Stimulated activated naive CD8-positive, alpha-beta T cell treated with anti-CD3 and anti-CD28 coated beads, Interleukin-15, Interleukin-2, amounts not matched to agents 100 ng/mL and 50 ng/mL, for 24 hours (primary cell): ENCODE results near the gene BRMS1.
A peak's percentile ranks its signal among the peaks of the same experiment; 100 is the strongest.
"Not testable (repeated sequence)": the region's sequence is repeated elsewhere in the genome, so short reads cannot be mapped to it uniquely, and the experiment has no call there.

Experiments used
- H3K27ac Mint-ChIP-seq: one replicate; pipeline ENCODE4 v1.8.0; 2021; ENCODE audit warnings: mild to moderate bottlenecking, mixed read lengths
- H3K27me3 Mint-ChIP-seq: one replicate; pipeline ENCODE4 v1.8.0; 2021; ENCODE audit warnings: mixed read lengths
- H3K36me3 Mint-ChIP-seq: one replicate; pipeline ENCODE4 v1.8.0; 2021; ENCODE audit warnings: low read depth, mixed read lengths
- H3K4me1 Mint-ChIP-seq: one replicate; pipeline ENCODE4 v1.8.0; 2021; ENCODE audit warnings: low read depth, mixed read lengths
- H3K4me3 Mint-ChIP-seq: one replicate; pipeline ENCODE4 v1.8.0; 2021; ENCODE audit warnings: mild to moderate bottlenecking, mixed read lengths
- H3K9me3 Mint-ChIP-seq: one replicate; pipeline ENCODE4 v1.8.0; 2021; ENCODE audit warnings: mixed read lengths

Gene BRMS1

DNA sequence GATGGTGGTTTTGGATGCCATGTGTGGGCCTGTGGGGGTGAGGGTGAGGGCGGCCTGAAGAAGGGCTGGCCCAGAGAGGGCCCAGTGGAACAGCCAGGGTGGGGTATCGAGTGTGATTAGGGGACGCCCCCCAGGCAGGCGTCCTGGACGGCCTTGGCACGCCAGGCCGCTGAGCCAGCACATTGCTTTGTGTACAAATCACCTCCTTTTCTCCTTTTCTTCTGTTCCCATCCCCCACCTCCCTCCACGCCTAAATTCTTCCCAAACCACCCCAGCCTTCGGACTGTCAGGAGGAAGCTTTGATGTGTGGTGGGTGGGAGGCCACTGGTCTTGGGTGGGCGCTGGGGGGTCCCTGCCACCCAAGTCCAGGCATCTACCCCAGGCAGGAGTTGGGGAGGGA is 20.2 kb downstream of the BRMS1 start:
- H3K4me3 Mint-ChIP-seq, result no peak overlapping the region
- H3K9me3 Mint-ChIP-seq, result no peaks in the 10 kb centered on the region
- H3K27ac Mint-ChIP-seq, result no peak overlapping the region
- H3K36me3 Mint-ChIP-seq, result no peaks in the 10 kb centered on the region
- peaks cover 50% of the 10 kb centered on the region for H3K4me1 Mint-ChIP-seq
- H3K27me3 Mint-ChIP-seq, result no peaks in the 10 kb centered on the region

DNA sequence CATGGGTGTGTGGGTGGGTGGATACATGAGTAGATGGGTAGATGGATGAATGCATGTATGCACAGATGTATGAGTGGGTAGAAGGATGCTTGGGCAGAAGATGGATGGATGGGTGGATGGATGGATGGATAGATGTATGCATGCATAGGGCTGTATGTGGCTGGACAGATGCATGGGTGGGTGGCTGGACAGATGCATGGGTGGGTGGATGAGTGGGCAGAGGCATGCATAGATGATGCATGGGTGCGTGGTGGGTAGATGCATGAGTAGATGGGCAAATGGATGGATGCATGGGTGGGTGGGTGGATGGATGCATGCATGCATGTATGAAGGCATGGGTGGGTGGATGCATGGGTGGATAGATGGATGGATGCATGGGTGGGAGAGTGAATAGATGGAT is 21.2 kb downstream of the BRMS1 start:
- Mint-ChIP-seq H3K9me3 (no peaks in the 10 kb centered on the region), H3K4me1 (peaks cover 50% of the 10 kb centered on the region), H3K4me3 (no peak overlapping the region), H3K27ac (no peak overlapping the region), H3K27me3 (no peaks in the 10 kb centered on the region), H3K36me3 (no peaks in the 10 kb centered on the region)

DNA sequence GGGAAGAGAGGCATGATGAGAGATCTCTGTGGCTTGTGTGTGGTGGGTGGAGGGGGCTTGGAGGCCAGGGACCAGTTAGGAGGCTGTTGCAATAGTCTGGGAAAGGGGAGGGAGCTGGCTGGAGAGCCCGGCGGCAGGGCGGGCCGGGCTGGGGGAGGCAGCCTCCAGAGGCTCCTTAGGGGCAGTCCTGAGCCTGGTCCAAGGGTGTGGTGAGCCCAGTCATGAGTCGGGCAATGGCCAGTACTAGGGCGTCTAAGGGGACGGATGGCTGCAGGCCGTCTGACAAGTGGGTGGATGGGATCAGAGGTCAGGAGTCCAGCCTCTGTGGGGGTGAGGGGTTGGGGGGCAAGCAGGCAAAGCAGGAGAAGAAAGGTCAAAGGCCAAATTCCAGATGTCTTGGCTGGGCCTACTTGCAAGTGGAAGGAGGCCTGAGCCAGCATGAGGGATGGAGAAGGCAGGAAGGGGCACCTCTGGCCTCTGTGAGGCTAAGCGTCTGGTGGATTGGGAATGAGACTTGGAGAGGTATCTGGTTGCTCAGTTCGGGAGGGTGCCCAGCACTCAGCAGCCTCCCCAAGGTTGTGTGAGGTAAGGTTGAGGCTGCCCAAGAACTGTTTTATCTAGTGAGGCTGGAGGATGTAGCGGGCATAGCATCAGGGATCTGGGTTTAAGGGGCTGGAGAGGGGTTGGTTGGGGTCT is 22.0 kb downstream of the BRMS1 start:
- Mint-ChIP-seq H3K36me3 (no peaks in the 10 kb centered on the region), H3K27me3 (no peaks in the 10 kb centered on the region), H3K27ac (no peak overlapping the region), H3K4me3 (no peak overlapping the region), H3K9me3 (no peaks in the 10 kb centered on the region), H3K4me1 (peaks cover 50% of the 10 kb centered on the region)

DNA sequence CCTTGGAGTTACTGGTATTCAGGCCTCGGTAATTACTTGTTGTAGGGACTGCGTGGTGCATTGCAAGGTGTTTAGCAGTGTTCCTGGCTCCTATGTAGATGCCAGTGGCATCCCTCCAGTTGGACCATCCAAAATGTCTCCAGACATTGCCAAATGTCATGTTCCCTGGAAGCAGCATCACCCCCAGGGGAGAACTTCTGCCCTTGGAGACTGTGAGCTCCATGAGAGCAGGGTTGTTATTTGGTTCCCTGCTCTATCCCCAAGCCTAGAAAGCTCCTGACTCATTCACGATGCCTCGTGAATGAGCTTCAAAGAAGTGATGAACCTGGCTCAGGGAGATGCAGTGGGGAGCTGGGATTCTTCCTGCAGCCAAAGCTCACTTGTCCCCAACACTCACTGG is 23.3 kb downstream of the BRMS1 start:
- no peak overlapping the region for H3K27ac Mint-ChIP-seq
- no peaks in the 10 kb centered on the region for H3K27me3 Mint-ChIP-seq
- H3K4me3 Mint-ChIP-seq, result no peak overlapping the region
- H3K4me1 Mint-ChIP-seq, result peaks cover 48% of the 10 kb centered on the region
- H3K36me3 Mint-ChIP-seq, result no peaks in the 10 kb centered on the region
- no peaks in the 10 kb centered on the region for H3K9me3 Mint-ChIP-seq

DNA sequence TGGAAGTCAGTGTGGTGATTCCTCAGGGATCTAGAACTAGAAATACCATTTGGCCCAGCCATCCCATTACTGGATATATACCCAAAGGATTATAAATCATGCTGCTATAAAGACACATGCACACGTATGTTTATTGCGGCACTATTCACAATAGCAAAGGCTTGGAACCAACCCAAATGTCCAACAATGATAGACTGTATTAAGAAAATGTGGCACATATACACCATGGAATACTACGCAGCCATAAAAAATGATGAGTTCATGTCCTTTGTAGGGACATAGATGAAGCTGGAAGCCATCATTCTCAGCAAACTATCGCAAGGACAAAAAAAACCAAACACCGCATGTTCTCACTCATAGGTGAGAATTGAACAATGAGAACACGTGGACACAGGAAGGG is 24.2 kb downstream of the BRMS1 start:
- not testable (repeated sequence) for H3K27ac Mint-ChIP-seq, H3K36me3 Mint-ChIP-seq, H3K4me3 Mint-ChIP-seq, H3K27me3 Mint-ChIP-seq, H3K9me3 Mint-ChIP-seq
- H3K4me1 Mint-ChIP-seq, result peaks cover 46% of the 10 kb centered on the region

DNA sequence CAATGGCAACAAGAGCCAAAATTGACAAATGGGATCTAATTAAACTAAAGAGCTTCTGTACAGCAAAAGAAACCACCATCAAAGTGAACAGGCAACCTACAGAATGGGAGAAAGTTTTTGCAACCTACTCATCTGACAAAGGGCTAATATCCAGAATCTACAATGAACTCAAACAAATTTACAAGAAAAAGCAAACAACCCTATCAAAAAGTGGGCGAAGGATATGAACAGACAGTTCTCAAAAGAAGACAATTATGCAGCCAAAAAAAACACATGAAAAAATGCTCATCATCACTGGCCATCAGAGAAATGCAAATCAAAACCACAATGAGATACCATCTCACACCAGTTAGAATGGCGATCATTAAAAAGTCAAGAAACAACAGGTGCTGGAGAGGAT is 24.6 kb downstream of the BRMS1 start:
- H3K4me1 Mint-ChIP-seq, result peaks cover 47% of the 10 kb centered on the region
- H3K4me3 Mint-ChIP-seq, H3K36me3 Mint-ChIP-seq, H3K27ac Mint-ChIP-seq, H3K9me3 Mint-ChIP-seq, H3K27me3 Mint-ChIP-seq: not testable (repeated sequence)

DNA sequence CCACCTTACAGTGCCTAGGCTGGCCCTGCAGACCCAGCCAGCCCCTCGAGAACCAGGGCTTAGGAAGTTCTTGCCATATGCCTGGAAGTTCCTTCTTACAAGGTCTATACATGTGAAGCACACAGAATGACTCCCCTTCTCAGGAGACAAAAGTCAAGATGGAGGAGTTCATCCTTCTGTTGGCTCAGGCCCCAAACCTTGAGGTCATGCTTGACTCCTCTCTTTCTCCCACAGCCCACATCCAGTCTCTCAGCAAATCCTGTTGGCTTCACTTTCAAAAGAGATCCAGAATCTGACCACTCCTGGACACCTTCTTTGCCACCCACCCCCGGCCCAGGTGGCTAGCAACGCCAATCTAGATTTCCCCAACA is 26.3 kb downstream of the BRMS1 start:
- Mint-ChIP-seq H3K27me3 (no peaks in the 10 kb centered on the region), H3K27ac (peak overlapping the region; percentile 85), H3K4me1 (peaks cover 64% of the 10 kb centered on the region), H3K4me3 (peak overlapping the region; percentile 17), H3K36me3 (no peaks in the 10 kb centered on the region), H3K9me3 (no peaks in the 10 kb centered on the region)

DNA sequence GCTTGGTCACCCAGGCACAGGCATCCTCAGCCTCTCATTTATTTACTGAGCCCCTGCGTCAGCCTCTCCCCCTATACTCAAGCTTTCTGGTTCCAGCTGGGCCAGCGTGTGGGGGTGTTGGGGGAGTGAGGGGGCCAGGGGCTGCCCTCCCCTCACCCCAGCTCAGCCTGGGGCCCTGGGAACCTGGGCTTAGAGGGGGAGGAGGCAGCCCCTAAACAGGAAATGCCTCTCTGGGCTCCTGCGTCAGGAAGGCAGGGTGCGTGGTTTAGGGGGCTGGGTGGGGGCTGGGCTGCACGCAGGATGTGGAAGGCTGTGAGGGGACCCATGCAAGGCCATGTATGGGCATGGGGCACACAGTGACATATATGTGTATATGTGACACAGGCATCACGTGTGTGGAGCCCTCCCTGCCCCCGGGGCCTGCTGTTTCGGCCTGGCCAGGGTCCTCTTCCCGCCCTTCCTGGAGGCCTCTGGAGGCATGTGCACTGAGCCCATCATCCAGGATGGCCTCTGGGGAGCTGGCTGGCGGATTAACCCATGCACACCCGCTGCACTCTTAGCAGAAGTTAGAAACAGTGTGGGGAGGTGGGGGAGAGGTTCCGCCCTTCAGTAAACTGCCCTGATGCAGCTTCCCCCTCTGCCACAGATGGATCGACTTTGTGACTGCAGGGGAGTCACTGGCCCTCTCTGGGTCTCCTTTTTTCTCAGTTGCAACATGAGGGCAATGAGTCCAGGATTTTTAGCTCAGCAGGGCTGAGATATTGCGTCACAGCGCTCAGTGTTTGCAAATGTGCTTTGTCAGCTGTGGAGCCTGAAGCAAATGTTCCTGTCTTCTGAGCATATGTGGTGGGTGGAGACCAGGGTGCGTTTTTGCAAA is 26.9 kb downstream of the BRMS1 start:
- Mint-ChIP-seq H3K27me3 (no peaks in the 10 kb centered on the region), H3K36me3 (no peaks in the 10 kb centered on the region), H3K4me3 (peak overlapping the region; percentile 71), H3K27ac (peak overlapping the region; percentile 97), H3K4me1 (peaks cover 59% of the 10 kb centered on the region), H3K9me3 (no peaks in the 10 kb centered on the region)

DNA sequence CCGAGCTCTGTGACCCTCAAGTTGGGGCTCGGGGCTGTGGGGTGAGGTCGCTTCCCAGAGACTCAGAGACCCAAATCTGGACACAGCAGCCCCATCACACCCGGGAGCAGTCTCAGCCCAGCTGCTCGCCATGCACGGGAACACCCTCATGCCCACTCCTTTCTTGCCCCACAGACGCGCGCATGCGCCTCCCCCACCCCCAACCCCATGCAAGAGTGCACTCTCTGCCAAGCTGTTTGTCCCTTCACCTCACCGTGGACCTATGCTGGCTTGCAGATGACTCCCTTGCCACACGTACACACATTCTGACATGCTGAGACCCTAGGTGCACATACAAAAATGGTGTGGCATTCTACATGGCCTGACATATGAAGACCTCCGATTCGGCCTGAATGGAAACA is 27.6 kb downstream of the BRMS1 start:
- H3K4me1 Mint-ChIP-seq, result peaks cover 60% of the 10 kb centered on the region
- H3K4me3 Mint-ChIP-seq, result peak overlapping the region; percentile 71
- peak overlapping the region; percentile 97 for H3K27ac Mint-ChIP-seq
- H3K27me3 Mint-ChIP-seq, result no peaks in the 10 kb centered on the region
- H3K9me3 Mint-ChIP-seq, result no peaks in the 10 kb centered on the region
- H3K36me3 Mint-ChIP-seq, result no peaks in the 10 kb centered on the region

DNA sequence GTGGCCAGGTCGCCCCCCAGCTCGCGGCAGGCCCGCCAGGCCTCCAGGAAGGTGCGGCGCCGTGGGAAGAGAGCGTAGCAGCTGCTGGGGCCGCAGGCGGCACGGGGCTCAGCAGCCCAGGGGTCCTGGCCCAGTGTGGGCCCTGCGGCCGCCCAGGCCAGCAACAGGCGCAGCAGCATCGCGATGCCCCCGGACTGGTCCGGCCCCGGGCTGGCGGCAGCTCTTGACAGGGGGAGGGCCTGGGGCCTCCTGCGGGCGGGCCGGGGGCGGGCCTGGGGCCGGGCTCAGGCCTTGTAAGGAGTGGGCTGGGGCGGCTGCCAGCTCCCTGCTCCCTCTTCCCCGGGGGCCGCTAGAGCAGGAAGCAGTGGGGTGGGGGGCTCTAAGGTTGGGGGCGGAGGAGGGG is 28.1 kb downstream of the BRMS1 start, which contains the start of gene CD248:
Gene CD248 (minus strand): TSS at position 196 of the 403 bp plus-strand sequence. CDS start 17 bp downstream, at position 179.
- Mint-ChIP-seq H3K27ac (peak within 1 kb of the TSS; percentile 97), H3K36me3 (no peaks in the 10 kb centered on the region), H3K4me3 (peak within 1 kb of the TSS; percentile 71), H3K27me3 (no peaks in the 10 kb centered on the region), H3K9me3 (no peaks in the 10 kb centered on the region), H3K4me1 (peaks cover 63% of the 10 kb centered on the region)

DNA sequence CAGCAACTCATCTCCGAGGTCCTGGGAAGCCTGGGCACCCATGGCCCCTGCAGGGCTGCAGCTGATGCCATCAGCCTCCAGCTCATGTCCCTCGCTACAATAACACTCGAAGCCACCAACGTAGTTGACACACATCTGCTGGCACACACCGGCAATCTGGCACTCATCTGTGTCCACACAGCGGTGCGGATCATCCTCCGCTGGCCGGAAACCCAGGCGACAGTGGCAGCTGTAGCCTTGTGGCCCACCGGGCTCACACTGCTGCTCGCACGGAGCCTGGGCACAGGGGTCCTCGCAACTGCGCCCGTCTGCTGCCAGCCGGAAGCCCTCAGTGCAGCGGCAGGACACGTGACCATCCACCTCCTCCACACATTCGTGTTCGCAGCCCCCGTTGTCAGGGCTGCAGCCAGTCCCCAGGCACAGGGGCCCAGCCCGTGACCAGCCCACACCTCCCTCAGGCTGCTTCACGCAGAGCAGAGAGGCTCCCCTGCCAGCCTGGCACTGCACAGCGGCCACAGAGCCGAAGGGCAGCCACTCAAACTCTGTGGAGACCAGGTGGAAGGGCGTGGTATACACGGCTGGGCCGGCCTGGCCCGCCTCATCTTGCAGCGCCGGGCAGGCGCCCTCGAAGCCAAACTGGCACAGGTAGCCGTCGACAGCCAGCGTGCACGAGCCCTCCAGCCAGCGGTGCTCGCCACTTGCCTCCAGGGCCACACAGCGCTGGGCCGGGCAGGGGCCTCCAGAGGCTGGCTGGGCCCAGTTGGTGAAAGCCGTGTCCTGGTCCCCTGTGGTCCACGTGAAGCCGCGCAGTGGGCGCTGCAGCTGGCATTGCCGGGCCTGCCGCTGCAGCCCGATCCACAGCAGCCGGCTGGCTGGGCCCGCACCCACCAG is 28.7 kb downstream of the BRMS1 start:
- Mint-ChIP-seq H3K27ac (peak overlapping the region; percentile 89), H3K4me1 (peaks cover 65% of the 10 kb centered on the region), H3K36me3 (no peaks in the 10 kb centered on the region), H3K4me3 (peak overlapping the region; percentile 70), H3K9me3 (no peaks in the 10 kb centered on the region), H3K27me3 (no peaks in the 10 kb centered on the region)

DNA sequence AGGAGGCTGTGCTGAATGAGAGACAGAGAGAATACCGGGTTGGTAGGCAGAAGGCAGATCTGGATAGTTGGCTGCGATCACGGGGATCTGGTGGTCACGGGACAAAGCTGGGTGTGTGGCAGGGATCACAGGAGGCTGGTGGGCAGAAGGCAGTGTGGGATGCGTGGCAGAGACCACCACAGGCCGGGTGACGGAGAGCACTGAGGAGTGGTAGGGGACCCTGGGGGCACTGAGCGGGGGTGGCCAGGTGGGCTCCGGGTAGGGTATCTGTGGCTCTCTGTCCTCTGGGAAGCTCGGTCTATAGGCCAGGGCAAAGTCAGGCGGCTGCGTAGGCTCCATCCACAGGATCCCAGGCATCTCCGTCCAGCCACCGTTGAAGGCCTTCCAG is 29.4 kb downstream of the BRMS1 start:
- H3K4me3 Mint-ChIP-seq, result peak overlapping the region; percentile 70
- H3K9me3 Mint-ChIP-seq, result no peaks in the 10 kb centered on the region
- H3K4me1 Mint-ChIP-seq, result peaks cover 65% of the 10 kb centered on the region
- H3K36me3 Mint-ChIP-seq, result no peaks in the 10 kb centered on the region
- peak overlapping the region; percentile 89 for H3K27ac Mint-ChIP-seq
- H3K27me3 Mint-ChIP-seq, result no peaks in the 10 kb centered on the region

DNA sequence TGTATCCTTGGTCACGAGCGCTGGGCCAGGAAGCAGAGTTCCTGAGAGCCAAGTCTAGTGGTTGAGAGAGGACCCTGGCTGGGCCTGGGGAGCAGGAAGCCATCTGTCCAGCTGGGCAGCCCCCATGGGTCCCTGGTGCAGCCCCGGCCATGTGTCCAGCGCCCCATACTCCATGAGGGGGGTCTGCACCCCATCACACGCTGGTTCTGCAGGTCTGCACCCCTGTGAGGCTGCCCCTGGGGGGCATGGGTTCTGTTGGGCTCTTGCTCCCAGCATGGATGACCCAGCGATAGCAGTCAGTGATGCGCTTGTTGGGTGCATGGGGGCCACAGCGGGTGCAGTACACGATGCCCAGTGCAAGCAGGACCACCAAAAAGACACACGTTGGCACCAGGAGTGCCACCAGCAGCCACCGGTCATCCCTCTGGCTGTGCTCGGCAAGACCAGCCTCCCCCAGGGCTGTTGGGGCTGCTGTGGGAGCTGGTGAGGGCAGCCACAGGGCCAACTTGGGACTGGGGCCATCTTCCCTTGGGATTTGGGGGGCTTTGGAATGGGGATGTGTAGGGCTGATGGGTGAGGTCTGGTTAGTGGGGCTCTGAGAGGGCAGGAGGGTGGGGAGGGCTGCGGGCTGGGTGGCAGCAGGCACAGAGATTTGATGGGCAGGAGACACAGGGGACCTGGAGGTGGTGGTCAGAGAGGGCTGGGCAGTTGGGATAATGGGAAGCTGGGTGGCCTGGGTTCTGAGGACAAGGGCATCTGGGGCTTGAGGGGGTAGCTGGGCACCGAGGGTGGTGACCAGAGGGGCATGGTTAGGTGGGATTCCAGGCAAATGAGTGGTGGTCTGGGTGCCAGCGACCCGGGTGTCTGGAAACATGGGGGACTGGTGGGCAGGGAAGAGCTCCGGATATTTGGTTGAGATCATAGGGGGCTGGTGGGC is 30.1 kb downstream of the BRMS1 start:
- H3K9me3 Mint-ChIP-seq, result no peaks in the 10 kb centered on the region
- H3K27ac Mint-ChIP-seq, result peak overlapping the region; percentile 89
- H3K4me3 Mint-ChIP-seq, result peak overlapping the region; percentile 70
- H3K4me1 Mint-ChIP-seq, result peaks cover 61% of the 10 kb centered on the region
- H3K36me3 Mint-ChIP-seq, result no peaks in the 10 kb centered on the region
- H3K27me3 Mint-ChIP-seq, result no peaks in the 10 kb centered on the region

DNA sequence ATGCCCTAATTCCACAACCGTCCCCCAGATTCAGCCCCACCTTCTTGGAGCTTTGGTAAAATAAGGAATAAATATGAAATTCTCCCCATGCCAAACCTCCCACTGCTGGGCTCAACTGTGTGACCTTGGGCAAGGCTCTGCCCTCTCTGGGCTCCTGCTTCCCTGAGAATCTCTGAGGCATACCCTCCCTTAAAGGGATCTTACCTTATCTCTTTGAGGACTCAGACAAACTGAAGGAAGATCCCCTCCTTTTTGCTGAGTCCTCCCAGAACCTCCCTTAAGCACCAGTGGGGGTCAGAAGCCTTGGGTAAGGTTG is 30.8 kb downstream of the BRMS1 start:
- peaks cover 58% of the 10 kb centered on the region for H3K4me1 Mint-ChIP-seq
- H3K27me3 Mint-ChIP-seq, result no peaks in the 10 kb centered on the region
- H3K36me3 Mint-ChIP-seq, result no peaks in the 10 kb centered on the region
- peak overlapping the region; percentile 60 for H3K4me3 Mint-ChIP-seq
- H3K27ac Mint-ChIP-seq, result peak overlapping the region; percentile 81
- no peaks in the 10 kb centered on the region for H3K9me3 Mint-ChIP-seq
